ENCODE data around the gene EDA.
"Not testable (repeated sequence)": the region's sequence is repeated elsewhere in the genome, so short reads cannot be mapped to it uniquely, and the experiment has no call there.

The EDA gene

DNA sequence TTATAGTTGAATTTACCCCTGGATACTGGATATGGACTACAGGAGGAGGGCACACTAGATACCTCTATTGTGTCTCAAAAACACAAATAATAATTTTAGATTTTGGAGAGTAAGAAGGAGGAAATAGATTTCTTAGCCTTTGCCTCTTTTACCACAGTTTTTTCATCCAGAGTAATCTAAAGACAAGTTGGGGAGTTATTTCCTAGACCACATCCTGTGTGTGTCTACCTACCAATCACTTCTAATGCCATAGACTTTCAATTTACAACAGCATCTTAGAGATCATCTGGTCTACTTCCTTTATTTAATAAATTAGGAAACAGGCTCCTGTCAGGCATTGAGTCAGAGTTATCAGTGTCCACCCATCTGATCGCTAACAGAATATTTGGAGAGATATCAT, 191.5 kb downstream of the EDA start:
- Histone ChIP-seq H3K4me3 (ENCODE audit: insufficient read depth, low read depth, low read length) (no peak overlapping the region), H3K9me3 (ENCODE audit: control insufficient read depth, low read length) (no peaks in the 10 kb centered on the region), H3K27ac (ENCODE audit: insufficient read depth, low read depth, low read length, poor library complexity, severe bottlenecking) (no peak overlapping the region), H3K4me1 (ENCODE audit: control insufficient read depth, insufficient read depth, low read length) (no peaks in the 10 kb centered on the region), H3K27me3 (ENCODE audit: control insufficient read depth, insufficient read depth, low read length, poor library complexity, severe bottlenecking) (no peaks in the 10 kb centered on the region), H3K36me3 (ENCODE audit: control insufficient read depth, insufficient read depth, low read length) (no peaks in the 10 kb centered on the region)
- 88 to 100% methylated on average over 1 of the region's 1 CpG for WGBS, 2 experiments

- H3K36me3 ChIP-seq (ENCODE audit: control insufficient read depth, insufficient read depth, low read length) = no peaks in the 10 kb centered on the region
- H3K9me3 ChIP-seq (ENCODE audit: control insufficient read depth, low read length) = no peaks in the 10 kb centered on the region
- WGBS, 2 experiments = 100% methylated on average over 1 to 2 of the region's 2 CpGs
- no peak overlapping the region for H3K4me3 ChIP-seq (ENCODE audit: insufficient read depth, low read depth, low read length)
- H3K27me3 ChIP-seq (ENCODE audit: control insufficient read depth, insufficient read depth, low read length, poor library complexity, severe bottlenecking) = no peaks in the 10 kb centered on the region
- H3K27ac ChIP-seq (ENCODE audit: insufficient read depth, low read depth, low read length, poor library complexity, severe bottlenecking) = no peak overlapping the region
- no peaks in the 10 kb centered on the region for H3K4me1 ChIP-seq (ENCODE audit: control insufficient read depth, insufficient read depth, low read length)
Measured at GRCh38 chrX:69808375-69808774, 192.5 kb downstream of the EDA start.

- H3K4me3 ChIP-seq (ENCODE audit: insufficient read depth, low read depth, low read length) = no peak overlapping the region
- no peak overlapping the region for H3K27ac ChIP-seq (ENCODE audit: insufficient read depth, low read depth, low read length, poor library complexity, severe bottlenecking)
- H3K4me1 ChIP-seq (ENCODE audit: control insufficient read depth, insufficient read depth, low read length) = no peaks in the 10 kb centered on the region
- no peaks in the 10 kb centered on the region for H3K27me3 ChIP-seq (ENCODE audit: control insufficient read depth, insufficient read depth, low read length, poor library complexity, severe bottlenecking)
- no peaks in the 10 kb centered on the region for H3K9me3 ChIP-seq (ENCODE audit: control insufficient read depth, low read length)
- no peaks in the 10 kb centered on the region for H3K36me3 ChIP-seq (ENCODE audit: control insufficient read depth, insufficient read depth, low read length)
- WGBS, 2 experiments = 100% methylated on average over 1 of the region's 1 CpG; no CpG with 5 or more reads in 1 of the 2 experiments
Measured at GRCh38 chrX:69813677-69814076, 197.8 kb downstream of the EDA start.

DNA sequence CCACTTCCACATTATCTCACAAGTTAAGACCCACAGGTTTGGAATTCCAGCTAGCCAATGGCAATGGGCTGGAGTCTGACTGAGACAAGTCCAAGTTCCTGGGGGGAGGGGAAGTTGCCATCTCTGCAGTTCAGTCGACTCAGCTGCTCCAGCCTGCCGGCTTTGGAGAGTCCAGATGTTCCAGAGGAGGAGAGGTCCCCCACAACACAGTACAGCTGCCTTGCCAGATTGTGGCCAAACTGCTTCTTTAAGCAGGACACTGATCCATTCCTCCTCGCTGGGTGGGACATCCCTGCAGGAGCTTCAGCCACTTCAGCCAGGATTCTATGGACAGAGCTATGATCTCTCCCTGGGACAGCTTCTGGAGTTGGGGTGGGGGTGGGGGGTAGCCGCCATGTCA, 199.2 kb downstream of the EDA start:
- Histone ChIP-seq H3K36me3 (ENCODE audit: control insufficient read depth, insufficient read depth, low read length) (no peaks in the 10 kb centered on the region), H3K9me3 (ENCODE audit: control insufficient read depth, low read length) (no peaks in the 10 kb centered on the region), H3K4me3 (ENCODE audit: insufficient read depth, low read depth, low read length) (no peak overlapping the region), H3K4me1 (ENCODE audit: control insufficient read depth, insufficient read depth, low read length) (no peaks in the 10 kb centered on the region), H3K27ac (ENCODE audit: insufficient read depth, low read depth, low read length, poor library complexity, severe bottlenecking) (no peak overlapping the region), H3K27me3 (ENCODE audit: control insufficient read depth, insufficient read depth, low read length, poor library complexity, severe bottlenecking) (no peaks in the 10 kb centered on the region)
- 92% methylated on average over 4 of the region's 4 CpGs for WGBS, 2 experiments

GRCh38 chrX:69815519-69815918, 199.6 kb downstream of the EDA start:
- WGBS, 2 experiments = 90 to 94% methylated on average over 4 of the region's 4 CpGs
- Histone ChIP-seq H3K4me3 (ENCODE audit: insufficient read depth, low read depth, low read length) (no peak overlapping the region), H3K27ac (ENCODE audit: insufficient read depth, low read depth, low read length, poor library complexity, severe bottlenecking) (no peak overlapping the region), H3K4me1 (ENCODE audit: control insufficient read depth, insufficient read depth, low read length) (no peaks in the 10 kb centered on the region), H3K27me3 (ENCODE audit: control insufficient read depth, insufficient read depth, low read length, poor library complexity, severe bottlenecking) (no peaks in the 10 kb centered on the region), H3K36me3 (ENCODE audit: control insufficient read depth, insufficient read depth, low read length) (no peaks in the 10 kb centered on the region), H3K9me3 (ENCODE audit: control insufficient read depth, low read length) (no peaks in the 10 kb centered on the region)

DNA sequence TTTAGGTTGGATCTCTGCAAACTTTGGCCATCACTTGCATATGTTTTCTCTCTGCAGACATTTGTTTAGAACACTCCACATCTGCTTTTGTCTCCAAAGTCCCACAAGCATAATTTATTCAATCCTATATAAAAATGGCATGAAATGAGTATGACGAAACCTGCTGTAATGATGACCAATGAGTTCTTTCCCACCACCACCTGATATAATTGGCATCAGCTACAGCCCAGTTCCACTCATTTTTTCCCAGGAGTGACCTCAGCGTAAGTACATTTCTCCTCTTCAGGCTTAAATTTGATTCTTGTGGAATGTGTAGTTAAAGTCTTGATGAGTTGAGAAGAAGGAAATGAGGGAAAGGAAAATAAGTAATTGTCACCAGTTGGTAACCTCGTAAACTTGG, 228.7 kb downstream of the EDA start:
- WGBS, 2 experiments = 100% methylated on average over 3 of the region's 3 CpGs; no CpG with 5 or more reads in 1 of the 2 experiments
- Histone ChIP-seq H3K9me3 (ENCODE audit: control insufficient read depth, low read length) (no peaks in the 10 kb centered on the region), H3K27me3 (ENCODE audit: control insufficient read depth, insufficient read depth, low read length, poor library complexity, severe bottlenecking) (no peaks in the 10 kb centered on the region), H3K4me3 (ENCODE audit: insufficient read depth, low read depth, low read length) (no peak overlapping the region), H3K27ac (ENCODE audit: insufficient read depth, low read depth, low read length, poor library complexity, severe bottlenecking) (no peak overlapping the region), H3K36me3 (ENCODE audit: control insufficient read depth, insufficient read depth, low read length) (no peaks in the 10 kb centered on the region), H3K4me1 (ENCODE audit: control insufficient read depth, insufficient read depth, low read length) (no peaks in the 10 kb centered on the region)

- not testable (repeated sequence) for H3K4me1 ChIP-seq (ENCODE audit: control insufficient read depth, insufficient read depth, low read length); H3K36me3 ChIP-seq (ENCODE audit: control insufficient read depth, insufficient read depth, low read length); H3K9me3 ChIP-seq (ENCODE audit: control insufficient read depth, low read length); H3K27me3 ChIP-seq (ENCODE audit: control insufficient read depth, insufficient read depth, low read length, poor library complexity, severe bottlenecking); H3K27ac ChIP-seq (ENCODE audit: insufficient read depth, low read depth, low read length, poor library complexity, severe bottlenecking); H3K4me3 ChIP-seq (ENCODE audit: insufficient read depth, low read depth, low read length)
Measured at GRCh38 chrX:69859999-69860398, 244.1 kb downstream of the EDA start.

- Histone ChIP-seq H3K27me3 (ENCODE audit: control insufficient read depth, insufficient read depth, low read length, poor library complexity, severe bottlenecking) (no peaks in the 10 kb centered on the region), H3K27ac (ENCODE audit: insufficient read depth, low read depth, low read length, poor library complexity, severe bottlenecking) (no peak overlapping the region), H3K9me3 (ENCODE audit: control insufficient read depth, low read length) (no peaks in the 10 kb centered on the region), H3K36me3 (ENCODE audit: control insufficient read depth, insufficient read depth, low read length) (no peaks in the 10 kb centered on the region), H3K4me1 (ENCODE audit: control insufficient read depth, insufficient read depth, low read length) (no peaks in the 10 kb centered on the region), H3K4me3 (ENCODE audit: insufficient read depth, low read depth, low read length) (no peak overlapping the region)
- no CpG with 5 or more reads among the region's 1 CpG for WGBS, 2 experiments
Measured at GRCh38 chrX:69876221-69876620, 260.3 kb downstream of the EDA start.

DNA sequence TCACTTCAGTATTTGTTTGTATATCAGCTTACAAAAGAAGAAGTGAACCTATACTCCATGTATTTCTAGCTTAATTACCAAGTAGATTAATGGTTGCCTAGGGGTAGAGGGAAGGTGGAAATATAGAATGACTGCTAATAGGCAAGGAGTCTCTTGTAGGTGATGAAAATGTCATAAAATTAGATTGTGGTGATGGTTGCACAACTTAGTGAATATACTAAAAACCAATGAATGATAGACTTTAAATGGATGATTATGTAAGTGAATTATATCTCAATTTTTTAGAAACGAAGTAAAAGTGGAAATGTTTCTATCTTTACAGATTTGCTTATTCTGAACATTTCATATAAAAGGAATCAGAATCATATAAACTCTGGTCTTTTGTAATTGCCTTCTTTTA, 268.3 kb downstream of the EDA start:
- no peaks in the 10 kb centered on the region for H3K36me3 ChIP-seq (ENCODE audit: control insufficient read depth, insufficient read depth, low read length)
- H3K27ac ChIP-seq (ENCODE audit: insufficient read depth, low read depth, low read length, poor library complexity, severe bottlenecking) = no peak overlapping the region
- no peaks in the 10 kb centered on the region for H3K9me3 ChIP-seq (ENCODE audit: control insufficient read depth, low read length)
- H3K27me3 ChIP-seq (ENCODE audit: control insufficient read depth, insufficient read depth, low read length, poor library complexity, severe bottlenecking) = no peaks in the 10 kb centered on the region
- WGBS, 2 experiments = no CpG with 5 or more reads among the region's 1 CpG
- H3K4me3 ChIP-seq (ENCODE audit: insufficient read depth, low read depth, low read length) = no peak overlapping the region
- no peaks in the 10 kb centered on the region for H3K4me1 ChIP-seq (ENCODE audit: control insufficient read depth, insufficient read depth, low read length)

DNA sequence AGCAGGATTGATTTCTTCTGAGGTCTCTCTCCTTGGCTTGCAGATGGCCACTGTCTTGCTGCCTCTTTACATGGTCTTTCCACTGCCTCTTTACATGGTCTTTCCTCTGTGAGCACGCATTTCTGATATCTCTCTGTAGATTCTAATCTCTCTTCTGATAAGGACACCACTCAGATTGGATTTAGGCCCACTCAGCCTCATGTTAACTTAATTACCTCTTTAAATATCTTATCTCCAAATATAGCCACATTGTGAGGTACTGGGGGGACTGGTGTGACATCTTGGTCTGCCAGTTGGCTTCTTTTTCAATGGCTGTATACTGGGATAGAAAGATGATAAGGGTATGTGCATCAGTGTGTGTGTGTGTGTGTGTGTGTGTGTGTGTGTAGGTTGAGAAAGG, 280.1 kb downstream of the EDA start:
- WGBS, 2 experiments = 96 to 100% methylated on average over 1 of the region's 1 CpG
- no peaks in the 10 kb centered on the region for H3K27me3 ChIP-seq (ENCODE audit: control insufficient read depth, insufficient read depth, low read length, poor library complexity, severe bottlenecking)
- no peak overlapping the region for H3K4me3 ChIP-seq (ENCODE audit: insufficient read depth, low read depth, low read length)

DNA sequence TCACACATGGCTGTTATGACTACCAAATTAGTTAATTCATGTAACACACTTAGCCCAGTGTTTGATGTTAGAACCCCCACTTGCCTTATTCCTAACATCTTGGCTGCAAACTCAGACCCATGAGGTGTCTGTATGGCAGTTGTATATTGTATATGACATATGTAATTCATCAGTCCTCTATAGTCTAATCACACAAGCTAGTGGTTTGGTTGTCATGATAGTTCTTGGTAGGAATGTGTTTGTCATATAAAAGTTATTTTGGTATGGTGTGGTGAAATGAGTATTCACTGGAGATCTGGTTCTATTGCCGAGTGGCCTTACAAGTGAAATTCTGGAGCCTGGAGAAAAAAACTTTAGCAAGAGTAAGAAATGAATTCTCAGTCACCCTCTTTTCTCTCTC, 284.6 kb downstream of the EDA start:
- Histone ChIP-seq H3K4me1 (ENCODE audit: control insufficient read depth, insufficient read depth, low read length) (no peaks in the 10 kb centered on the region), H3K4me3 (ENCODE audit: insufficient read depth, low read depth, low read length) (no peak overlapping the region), H3K36me3 (ENCODE audit: control insufficient read depth, insufficient read depth, low read length) (no peaks in the 10 kb centered on the region), H3K27ac (ENCODE audit: insufficient read depth, low read depth, low read length, poor library complexity, severe bottlenecking) (no peak overlapping the region), H3K9me3 (ENCODE audit: control insufficient read depth, low read length) (no peaks in the 10 kb centered on the region), H3K27me3 (ENCODE audit: control insufficient read depth, insufficient read depth, low read length, poor library complexity, severe bottlenecking) (no peaks in the 10 kb centered on the region)
- WGBS, 2 experiments = 89 to 100% methylated on average over 1 of the region's 1 CpG

More for the DNA sequence above, 280.1 kb downstream of the EDA start:
- no peaks in the 10 kb centered on the region for H3K36me3 ChIP-seq (ENCODE audit: control insufficient read depth, insufficient read depth, low read length)
- H3K4me1 ChIP-seq (ENCODE audit: control insufficient read depth, insufficient read depth, low read length) = no peaks in the 10 kb centered on the region
- H3K27ac ChIP-seq (ENCODE audit: insufficient read depth, low read depth, low read length, poor library complexity, severe bottlenecking) = no peak overlapping the region
- no peaks in the 10 kb centered on the region for H3K9me3 ChIP-seq (ENCODE audit: control insufficient read depth, low read length)

Measured in ectodermal cell (in vitro differentiated cells).